Inflammatory macrophage (primary cell): ENCODE measurements around the gene OLIG3.

Source experiments
- DNase-seq, 2 donors: peaks; one replicate each; pipeline ENCODE4 v3.0.0-alpha.2; 2020 to 2022

The OLIG3 gene

DNA sequence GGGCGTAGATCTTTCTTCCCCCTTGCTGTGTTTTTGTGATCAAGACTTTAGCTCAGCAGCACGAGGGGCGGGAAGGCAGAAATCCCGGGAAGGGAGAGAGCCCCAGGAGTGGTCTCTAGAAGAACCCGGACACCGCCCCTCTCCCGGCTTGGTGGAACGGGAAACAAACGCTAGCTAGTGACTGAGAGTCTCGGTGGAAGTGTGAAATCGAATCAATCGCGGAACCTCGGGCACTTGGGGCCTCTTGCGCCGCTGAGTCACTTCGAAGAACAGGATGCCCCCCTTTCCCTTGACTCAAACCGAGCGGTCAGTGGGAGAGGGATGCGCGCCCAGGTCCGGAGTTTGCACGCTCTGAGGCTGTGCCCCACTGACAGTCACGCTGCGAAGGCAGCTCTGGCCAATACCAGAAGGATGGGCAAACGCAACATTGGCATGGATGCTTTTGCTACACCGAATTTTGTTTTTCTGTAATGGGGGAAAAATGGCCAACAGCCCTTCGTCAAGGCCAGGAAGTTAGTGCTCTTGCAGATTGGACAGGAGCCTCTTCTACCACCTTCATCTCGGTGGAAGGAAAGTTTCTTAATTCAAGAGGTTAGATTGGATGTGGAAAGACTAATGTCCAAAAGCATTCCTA is 1.6 kb upstream of the OLIG3 start:
- no peak for DNase-seq

GRCh38 chr6:137494988-137495702 is 951 bp upstream of the OLIG3 start:
- no peak for DNase-seq

DNA sequence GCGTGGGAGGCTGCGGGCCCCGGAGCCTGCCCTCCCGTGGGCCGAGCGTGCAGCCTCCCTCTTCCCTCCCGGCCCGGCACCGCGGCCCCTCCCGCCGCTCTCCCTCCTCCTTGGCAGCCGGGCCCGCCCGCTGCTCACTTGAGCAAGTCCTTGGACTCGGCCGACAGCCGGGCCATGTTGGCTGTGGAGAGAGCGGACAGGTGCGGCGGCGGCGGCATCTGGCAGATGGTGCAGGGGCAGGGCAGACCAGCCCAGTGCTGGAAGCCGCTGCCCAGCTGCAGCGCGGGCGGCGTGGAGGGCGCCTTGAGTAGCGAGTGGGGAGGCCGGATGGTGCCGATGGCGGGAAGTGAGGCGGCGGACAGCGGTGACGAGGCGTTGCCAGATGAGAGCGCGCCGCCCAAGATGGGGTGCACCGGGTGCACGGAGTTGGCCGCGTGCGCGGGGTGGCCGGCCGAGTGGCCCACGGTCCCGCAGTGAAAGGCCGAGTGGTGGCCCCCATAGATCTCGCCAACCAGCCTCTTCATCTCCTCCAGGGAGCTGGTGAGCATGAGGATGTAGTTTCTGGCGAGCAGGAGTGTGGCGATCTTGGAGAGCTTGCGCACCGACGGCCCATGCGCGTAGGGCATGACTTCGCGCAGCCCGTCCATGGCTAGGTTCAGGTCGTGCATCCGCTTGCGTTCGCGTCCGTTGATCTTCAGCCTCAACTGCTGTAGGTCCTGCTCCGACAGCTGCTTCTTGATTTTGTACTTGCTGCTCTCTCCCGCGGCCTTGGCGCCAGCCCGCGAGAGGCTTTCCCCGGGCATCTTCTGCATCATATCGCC is 766 bp downstream of the OLIG3 start:
- no peak for DNase-seq

- DNase-seq, result no peak
Measured at GRCh38 chr6:137492289-137493217, 1.6 kb downstream of the OLIG3 start.

- DNase-seq, result no peak
Measured at GRCh38 chr6:137491478-137491877, 2.7 kb downstream of the OLIG3 start.

DNA sequence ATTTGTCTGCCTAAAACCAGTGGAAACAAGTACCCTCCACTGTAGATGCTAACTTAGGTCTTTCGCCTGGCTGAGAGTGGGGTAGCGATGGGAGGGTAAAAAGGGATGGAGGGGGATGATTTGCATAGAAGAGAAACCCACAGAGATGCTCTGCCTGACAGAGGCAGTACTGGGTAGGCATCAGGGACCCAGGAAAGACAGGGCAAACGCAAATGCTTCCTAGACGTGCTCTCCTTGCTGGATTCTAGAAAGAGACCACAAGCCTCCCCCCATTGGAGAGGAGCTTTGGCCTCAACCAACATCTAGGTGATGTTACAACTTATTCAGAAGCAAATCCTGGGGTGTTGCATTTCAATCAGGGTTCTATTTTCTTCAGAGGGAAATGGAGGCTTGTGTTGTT is 3.2 kb downstream of the OLIG3 start:
- no peak for DNase-seq

DNA sequence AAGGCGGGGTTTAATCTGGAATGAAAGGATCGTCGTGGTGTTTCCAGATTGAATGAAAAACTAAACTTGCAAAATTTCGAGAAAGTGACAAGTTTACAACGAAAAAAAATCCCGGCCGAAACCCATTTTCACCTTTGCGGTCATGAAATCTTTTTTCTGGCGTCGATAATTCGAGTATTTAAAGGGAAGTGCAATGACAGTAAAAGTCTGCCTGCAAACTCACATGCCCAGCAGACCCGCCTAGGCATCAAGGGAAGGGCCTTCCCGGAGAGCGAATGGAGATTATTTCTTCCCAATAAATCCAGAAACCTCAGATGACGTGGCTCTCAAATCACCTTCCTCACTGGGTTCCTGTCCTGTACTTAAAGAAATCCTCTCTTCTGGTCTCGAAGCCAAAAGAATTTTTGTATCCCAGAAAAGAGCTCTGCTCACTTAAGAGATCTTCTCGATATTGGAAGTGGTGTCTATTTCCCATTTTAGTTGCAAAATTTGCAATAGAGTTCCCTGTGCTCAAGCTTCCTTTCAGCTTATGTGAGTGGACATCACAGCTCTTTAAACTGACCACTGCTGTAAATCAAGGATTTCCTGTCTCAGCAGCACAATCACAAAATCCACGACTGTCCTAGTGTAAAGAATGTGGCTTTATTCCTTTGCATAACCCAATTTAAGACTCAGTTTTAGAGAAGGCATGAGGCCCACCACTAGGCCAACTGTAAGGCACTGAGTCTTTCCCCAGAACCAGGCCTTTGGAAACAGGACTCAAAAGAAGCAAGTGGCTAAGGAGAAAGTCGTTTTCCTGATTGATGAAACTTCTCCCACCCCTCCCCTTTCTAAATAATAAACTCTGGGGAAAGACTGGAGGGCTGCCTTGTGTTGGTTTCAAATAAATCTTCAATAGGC is 3.9 kb downstream of the OLIG3 start:
- DNase-seq, result no peak

DNA sequence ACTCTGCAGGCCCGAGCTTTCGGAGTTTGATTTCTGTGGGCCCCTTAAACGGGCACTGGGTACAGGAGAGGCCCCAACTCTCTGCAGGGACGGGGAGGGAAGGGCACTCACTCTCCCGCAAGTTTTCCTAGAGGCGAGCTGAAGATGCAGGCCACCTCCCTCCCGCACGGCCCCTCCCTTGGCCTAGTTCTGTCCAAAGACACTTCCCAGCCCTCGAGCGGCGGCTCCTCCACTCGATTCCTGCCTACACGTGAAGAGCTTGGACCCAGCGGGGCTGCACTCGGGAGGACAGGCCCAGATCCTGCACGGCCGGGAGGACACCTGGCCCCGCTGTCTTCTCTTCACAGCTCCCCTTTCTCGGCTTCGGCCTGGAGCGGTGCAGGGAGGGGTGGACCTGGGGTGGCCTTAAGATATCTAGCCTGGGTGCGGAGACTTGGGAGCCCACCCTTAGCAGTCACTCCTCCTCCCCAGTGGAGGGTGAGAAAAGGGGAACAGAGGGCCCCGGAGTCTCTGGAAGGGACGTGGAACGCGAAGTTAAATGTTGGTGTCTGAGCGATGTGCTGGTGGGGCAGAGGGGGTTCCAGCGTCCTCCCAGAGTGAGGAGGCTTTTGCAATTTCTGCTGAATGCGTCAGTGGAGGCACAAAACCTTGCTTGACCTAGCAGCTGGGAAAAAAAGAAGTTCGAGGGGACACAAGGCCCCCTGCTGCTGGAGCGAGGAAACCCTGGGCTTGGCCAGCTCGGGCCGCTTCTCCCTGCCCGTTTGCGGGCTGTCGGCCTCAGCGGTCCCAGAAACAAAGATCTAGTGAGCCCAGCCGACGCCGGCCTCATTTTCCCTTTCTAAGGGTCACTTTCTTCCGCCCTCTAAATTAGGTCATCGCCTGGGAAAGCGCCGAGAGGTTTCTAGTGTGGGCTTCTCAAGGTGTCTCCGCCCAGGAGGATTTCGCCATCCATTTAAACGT is 4.9 kb downstream of the OLIG3 start:
- DNase-seq, result no peak

DNA sequence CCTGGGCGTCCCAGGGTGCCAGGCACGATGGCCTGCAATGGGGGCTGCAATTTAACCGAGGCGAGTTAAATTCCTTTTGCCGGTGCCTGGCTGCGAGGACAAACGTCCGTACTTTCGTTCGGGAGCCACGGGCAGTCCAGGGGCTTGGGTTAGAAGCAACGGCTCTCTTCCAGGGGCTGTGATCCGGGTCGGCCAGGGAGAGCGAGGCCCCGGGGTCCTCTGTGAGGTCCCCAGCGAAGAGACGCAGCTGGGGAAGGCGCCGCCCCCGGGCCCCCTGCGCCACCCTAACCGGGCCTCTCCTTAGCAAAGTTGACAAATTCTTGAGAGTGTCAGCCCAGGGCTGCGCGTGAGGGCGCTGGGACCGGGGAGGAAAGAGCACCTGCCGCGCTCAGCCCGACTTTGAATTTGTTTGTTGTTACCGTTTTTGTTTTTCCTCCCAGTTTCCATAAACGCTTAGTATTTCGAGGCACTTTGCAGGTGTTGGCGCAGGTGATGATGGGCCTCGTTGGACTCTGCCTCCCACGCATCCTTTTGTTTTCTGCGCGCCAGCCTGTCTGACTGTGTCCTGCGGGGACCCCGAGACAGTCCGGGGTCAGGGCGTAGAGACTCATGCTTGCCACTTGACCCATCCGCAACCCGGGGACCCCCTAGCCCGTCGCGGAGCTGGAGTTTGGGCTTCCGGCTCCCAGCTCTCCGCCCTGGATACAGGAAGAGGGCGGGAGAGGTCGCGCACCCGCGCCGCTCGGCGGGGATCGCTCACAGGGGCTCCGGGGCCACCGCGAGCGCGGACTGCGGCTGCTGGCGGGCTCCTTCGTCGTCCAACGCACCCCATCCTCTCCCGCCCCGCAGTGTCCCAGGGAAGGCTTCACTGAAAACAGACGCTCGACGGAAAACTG is 5.8 kb downstream of the OLIG3 start:
- DNase-seq, result no peak

GRCh38 chr6:137487869-137488149 is 6.4 kb downstream of the OLIG3 start:
- DNase-seq, result no peak

DNA sequence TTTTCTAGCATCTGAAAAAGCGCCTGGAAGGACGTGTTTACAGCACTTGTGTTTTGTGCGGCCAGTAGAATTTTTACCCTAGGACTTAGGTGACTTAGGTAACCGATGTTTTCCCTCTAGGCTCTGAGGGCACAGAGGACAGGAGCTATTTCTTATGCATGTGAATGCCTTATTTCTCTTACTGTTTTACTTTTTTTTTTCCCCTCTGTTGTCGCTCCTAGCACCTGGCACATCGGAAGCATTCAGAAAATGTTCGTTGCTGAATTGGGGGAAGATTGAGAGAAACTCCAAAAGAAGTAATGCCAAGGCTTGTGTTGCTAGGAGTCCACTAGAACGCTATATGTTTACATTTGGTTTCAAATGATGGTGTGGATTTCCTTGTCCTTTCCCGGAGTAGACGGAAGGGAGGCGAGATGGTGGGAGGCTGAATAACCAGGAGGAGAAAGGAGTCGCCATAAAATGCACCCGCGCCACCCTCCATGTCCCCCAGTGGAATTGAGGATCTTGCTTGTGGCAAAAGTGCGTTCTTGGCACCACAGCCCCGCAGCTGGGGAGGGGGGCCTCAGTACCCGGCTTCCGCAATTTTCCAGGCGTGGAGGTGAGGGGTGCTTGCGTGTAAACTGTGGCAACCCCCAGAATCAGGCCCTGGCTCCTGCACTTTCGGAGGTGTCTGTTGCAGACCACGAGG is 6.9 kb downstream of the OLIG3 start:
- no peak for DNase-seq

- no peak for DNase-seq
Measured at GRCh38 chr6:137486416-137486815, 7.8 kb downstream of the OLIG3 start.

GRCh38 chr6:137480431-137480830 is 13.8 kb downstream of the OLIG3 start:
- no peak for DNase-seq

DNA sequence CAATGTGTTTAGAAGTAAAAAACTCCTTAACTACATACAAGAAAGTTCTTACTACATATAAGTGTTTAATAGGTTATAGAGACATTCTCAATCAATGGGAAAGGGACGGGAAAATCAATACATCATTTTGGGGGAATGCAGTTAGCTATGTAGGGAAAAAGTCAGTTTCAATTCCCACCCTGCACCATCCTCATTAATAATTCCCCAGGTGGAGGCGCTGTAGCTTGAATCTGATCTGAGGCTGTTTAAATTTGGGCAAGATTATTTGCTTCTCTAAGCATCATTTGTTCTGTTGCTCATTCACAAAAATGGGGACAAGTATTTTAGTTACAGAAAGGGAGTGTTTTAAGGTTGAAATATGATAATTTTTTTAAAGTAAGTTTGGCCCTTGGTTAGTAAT is 19.1 kb downstream of the OLIG3 start:
- DNase-seq, result no peak

DNA sequence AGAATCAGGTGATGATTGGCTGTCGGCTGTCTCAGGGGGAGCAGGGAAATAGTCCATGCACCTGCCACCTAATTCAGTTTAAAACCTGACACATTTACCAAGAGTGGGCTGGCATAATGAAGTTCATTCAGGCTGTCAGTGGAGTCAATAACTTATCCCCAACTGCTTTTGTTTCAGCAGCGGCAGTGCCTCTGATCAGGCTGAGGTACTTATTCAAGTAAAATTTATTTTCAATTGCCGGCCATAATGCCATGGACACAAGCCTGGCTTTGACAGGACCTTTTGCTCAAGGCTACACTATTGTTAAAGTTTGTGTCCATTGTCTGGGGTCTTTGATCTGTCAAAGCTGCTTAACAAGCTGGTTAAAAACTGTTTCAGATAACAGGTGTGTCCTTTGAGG is 20.6 kb downstream of the OLIG3 start:
- DNase-seq, result no peak

- DNase-seq, result no peak
Measured at GRCh38 chr6:137472641-137473137, 21.5 kb downstream of the OLIG3 start.

- DNase-seq, result no peak
Measured at GRCh38 chr6:137471986-137472385, 22.2 kb downstream of the OLIG3 start.

DNA sequence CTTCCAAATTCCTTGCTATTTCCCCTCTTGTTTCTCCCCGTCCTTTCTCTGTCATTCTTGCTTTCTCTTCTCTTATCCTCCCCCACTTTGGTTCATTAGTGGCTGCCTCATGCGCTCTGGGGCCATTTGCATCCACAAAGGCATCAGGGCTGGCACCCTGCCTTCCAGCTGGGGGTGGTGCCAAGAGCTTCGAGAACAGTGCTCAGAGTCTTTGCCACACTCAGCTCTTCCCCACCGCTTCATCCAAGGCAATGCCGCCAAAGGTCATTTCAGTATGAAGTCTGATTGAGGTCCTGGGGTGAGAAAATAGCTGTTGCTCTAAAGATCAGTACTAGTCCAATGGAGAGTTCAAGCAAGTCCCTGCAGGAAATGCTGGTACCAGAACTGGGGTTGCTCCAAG is 22.7 kb downstream of the OLIG3 start:
- DNase-seq, result no peak

DNA sequence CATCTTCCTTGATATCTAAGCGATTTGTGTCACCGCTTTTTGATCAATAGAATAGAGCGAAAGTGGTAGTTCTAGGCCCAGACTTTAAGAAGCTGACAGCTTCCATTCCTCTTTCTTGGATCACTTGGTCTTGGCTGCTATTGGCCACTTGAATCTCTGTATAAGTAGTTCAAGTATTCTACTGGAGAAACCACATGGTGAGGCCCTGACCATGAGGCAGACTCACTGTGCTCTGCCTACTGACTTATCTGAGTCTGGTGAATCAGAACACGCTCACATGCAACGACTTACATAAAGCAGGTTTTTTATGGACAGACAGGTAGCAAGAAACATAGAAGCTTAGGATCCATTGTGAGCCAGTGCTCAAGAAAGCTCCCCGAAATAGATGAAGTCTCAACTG is 27.0 kb downstream of the OLIG3 start:
- no peak for DNase-seq
